Fibroblast of lung (primary cell): Measurements from ENCODE around the gene CLSTN1.

Experiments used
- EZH2 ChIP-seq: IDR thresholded peaks from 2 replicates; pipeline ENCODE4 v1.5.1; 2012; ENCODE audit warnings: low read length, control low read depth, mild to moderate bottlenecking; ENCODE audit errors: missing control alignments
- TF ChIP-seq, protein P1 (sequence below), 2 donors: IDR thresholded peaks in 1 of 2; conservative IDR thresholded peaks in 1 of 2; 1 replicate in 1 of 2; 2 replicates in 1 of 2; pipeline ENCODE4 v1.5.1; 2011 to 2012; ENCODE audit warnings: low read length in 2 of 2, control low read depth in 1 of 2, inconsistent platforms in 1 of 2, low read depth in 1 of 2, mild to moderate bottlenecking in 1 of 2

DNA sequence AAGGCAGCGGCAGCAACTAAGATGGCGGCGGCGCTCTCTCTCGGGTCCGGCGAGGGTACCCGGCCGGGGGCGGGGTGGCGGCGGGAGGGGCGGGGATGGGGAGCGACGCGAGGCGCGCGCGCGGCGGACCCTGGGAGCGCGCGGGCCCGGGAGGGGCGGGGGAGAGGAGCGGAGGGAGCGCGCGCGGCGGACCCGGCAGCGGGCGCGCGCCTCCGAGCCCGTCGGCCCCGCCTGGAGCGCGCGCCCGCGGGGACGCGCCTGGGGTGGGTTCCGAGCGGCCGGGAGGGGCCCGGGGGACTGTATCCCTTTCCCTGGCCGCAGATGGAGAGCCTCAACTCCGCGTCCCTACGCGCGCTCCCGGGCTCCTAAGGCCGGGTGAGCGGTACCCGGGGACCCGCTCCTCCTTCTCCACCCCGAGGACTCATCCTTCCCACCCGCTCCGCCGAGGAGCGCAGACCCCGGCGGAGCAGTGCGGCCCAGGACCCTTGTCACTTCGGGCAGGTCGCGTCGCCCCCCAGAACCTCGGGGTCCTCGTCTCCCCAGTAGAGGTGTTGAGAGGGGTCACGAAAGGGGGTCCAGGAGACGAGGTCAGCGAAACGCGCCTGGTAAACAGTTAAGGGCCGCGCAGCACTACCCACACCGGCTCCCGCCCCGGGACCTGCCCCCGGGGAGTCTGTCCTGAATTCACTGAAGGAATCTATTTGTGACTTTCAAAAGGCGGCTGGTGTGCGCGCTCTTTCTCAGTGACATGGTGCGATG, at the start of gene CLSTN1:
- TF ChIP-seq, protein P1, sequence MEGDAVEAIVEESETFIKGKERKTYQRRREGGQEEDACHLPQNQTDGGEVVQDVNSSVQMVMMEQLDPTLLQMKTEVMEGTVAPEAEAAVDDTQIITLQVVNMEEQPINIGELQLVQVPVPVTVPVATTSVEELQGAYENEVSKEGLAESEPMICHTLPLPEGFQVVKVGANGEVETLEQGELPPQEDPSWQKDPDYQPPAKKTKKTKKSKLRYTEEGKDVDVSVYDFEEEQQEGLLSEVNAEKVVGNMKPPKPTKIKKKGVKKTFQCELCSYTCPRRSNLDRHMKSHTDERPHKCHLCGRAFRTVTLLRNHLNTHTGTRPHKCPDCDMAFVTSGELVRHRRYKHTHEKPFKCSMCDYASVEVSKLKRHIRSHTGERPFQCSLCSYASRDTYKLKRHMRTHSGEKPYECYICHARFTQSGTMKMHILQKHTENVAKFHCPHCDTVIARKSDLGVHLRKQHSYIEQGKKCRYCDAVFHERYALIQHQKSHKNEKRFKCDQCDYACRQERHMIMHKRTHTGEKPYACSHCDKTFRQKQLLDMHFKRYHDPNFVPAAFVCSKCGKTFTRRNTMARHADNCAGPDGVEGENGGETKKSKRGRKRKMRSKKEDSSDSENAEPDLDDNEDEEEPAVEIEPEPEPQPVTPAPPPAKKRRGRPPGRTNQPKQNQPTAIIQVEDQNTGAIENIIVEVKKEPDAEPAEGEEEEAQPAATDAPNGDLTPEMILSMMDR (conservative IDR thresholded peaks at IDR 0.05 in 1 of 2, IDR thresholded peaks at IDR 0.05 in 1 of 2; ENCODE audit: low read depth in 1 of 2, low read length in 2 of 2): no peak
- TF ChIP-seq EZH2: no peak
